ENCODE data around the gene PDE4D.

- TF ChIP-seq CTCF (IDR thresholded peaks at IDR 0.05) (no peak), EP300 (IDR thresholded peaks at IDR 0.05) (no peak), POLR2A (IDR thresholded peaks at IDR 0.05) (no peak)
These were observed 715.0 kb downstream of the PDE4D start for GRCh38 chr5:59178482-59178881.

Measured in tibial nerve (tissue), 4 donors.